Measurements from ENCODE around the gene NOD2. TPM values are rescaled to one million over a fixed set of nuclear protein-coding genes. Genes with fewer than 3 reads are reported as not detected.

The NOD2 gene
- total RNA-seq, 1 experiment from 2014 or later = 0.17 TPM

DNA sequence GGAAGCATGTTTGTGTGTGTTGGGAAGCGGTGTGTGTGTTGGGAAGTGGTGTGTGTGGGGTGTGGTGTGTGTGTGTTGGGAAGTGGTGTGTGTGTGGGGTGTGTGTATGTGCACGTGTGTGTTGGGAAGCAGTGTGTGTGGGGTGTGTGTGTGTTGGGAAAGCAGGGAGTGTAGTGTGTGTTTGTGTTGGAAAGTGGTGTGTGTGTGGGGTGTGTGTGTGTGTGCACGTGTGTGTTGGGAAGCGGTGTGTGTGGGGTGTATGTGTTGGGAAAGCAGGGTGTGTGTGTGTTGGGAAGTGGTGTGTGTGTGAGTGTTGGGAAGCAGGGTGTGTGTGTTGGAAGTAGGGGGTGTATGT lies 785 bp upstream of the NOD2 start:
- Histone ChIP-seq H2BK20ac (ENCODE audit: low read depth, low read length, poor library complexity, severe bottlenecking) (no peak overlapping the region), H3K56ac (ENCODE audit: insufficient read length, low read depth, low read length) (no peak overlapping the region), H3K79me2 (ENCODE audit: insufficient read depth, low read length) (no peaks in the 10 kb centered on the region), H2AK5ac (ENCODE audit: insufficient read length, low read length) (no peak overlapping the region), H3K27me3 (ENCODE audit: insufficient read depth, low read length) (peaks cover 8% of the 10 kb centered on the region; the same call in 1 of the 2 replicates), H3K23me2 (ENCODE audit: insufficient read length, low read depth, low read length, poor library complexity, severe bottlenecking) (peaks cover 6% of the 10 kb centered on the region), H3K4me1 (ENCODE audit: insufficient read depth, low read length) (no peaks in the 10 kb centered on the region), H4K20me1 (ENCODE audit: control insufficient read depth, insufficient read depth, insufficient read length) (no peaks in the 10 kb centered on the region), H3T11ph (ENCODE audit: low read length) (no peak overlapping the region), H3K18ac (ENCODE audit: insufficient read length, low read depth, low read length) (no peak overlapping the region), H4K91ac (ENCODE audit: insufficient read length, low read depth, low read length) (no peak overlapping the region), H4K8ac (replicated peaks; ENCODE audit: insufficient read length, low read depth, low read length) (peak overlapping the region; percentile 12), H2BK15ac (ENCODE audit: low read depth, low read length) (no peak overlapping the region), H2BK120ac (ENCODE audit: low read depth, low read length, poor library complexity, severe bottlenecking) (no peak overlapping the region), H3K14ac (ENCODE audit: insufficient read depth, low read length) (no peak overlapping the region), H3K23ac (ENCODE audit: insufficient read length, low read depth, low read length) (no peak overlapping the region), H4K5ac (ENCODE audit: insufficient read length, low read depth, low read length) (no peak overlapping the region), H3K79me1 (ENCODE audit: insufficient read depth, low read depth, low read length, poor library complexity, severe bottlenecking) (no peaks in the 10 kb centered on the region), H3K9me3 (ENCODE audit: control insufficient read depth, low read depth, low read length) (no peaks in the 10 kb centered on the region), H3K4ac (ENCODE audit: low read depth, low read length) (no peak overlapping the region), H2BK12ac (ENCODE audit: insufficient read length, low read depth, low read length) (no peak overlapping the region), H2AFZ (ENCODE audit: low read length) (no peak overlapping the region), H3K9ac (ENCODE audit: extremely low read depth, insufficient read length, low read length) (no peak overlapping the region), H3K4me2 (ENCODE audit: insufficient read depth, insufficient read length, low read length) (peak overlapping the region; percentile 40), H2BK5ac (ENCODE audit: insufficient read length, low read length) (no peak overlapping the region), H3K27ac (ENCODE audit: insufficient read length, low read depth, low read length) (no peak overlapping the region)
- no peak for DNase-seq
- Mint-ChIP-seq H3K4me1 (peaks cover 9 to 11% of the 10 kb centered on the region in 2 experiments), H3K27me3 (ENCODE audit: low read depth) (peaks cover 50% of the 10 kb centered on the region), H3K27ac (no peak overlapping the region), H3K9me3 (no peaks in the 10 kb centered on the region; a peak in 2 of 5 replicates), H3K36me3 (ENCODE audit: insufficient read depth in 1 of 3, low read depth in 3 of 3) (no peaks in the 10 kb centered on the region), H3K4me3 (peak overlapping the region; percentile 52 to 81)
- TF ChIP-seq, protein P1, sequence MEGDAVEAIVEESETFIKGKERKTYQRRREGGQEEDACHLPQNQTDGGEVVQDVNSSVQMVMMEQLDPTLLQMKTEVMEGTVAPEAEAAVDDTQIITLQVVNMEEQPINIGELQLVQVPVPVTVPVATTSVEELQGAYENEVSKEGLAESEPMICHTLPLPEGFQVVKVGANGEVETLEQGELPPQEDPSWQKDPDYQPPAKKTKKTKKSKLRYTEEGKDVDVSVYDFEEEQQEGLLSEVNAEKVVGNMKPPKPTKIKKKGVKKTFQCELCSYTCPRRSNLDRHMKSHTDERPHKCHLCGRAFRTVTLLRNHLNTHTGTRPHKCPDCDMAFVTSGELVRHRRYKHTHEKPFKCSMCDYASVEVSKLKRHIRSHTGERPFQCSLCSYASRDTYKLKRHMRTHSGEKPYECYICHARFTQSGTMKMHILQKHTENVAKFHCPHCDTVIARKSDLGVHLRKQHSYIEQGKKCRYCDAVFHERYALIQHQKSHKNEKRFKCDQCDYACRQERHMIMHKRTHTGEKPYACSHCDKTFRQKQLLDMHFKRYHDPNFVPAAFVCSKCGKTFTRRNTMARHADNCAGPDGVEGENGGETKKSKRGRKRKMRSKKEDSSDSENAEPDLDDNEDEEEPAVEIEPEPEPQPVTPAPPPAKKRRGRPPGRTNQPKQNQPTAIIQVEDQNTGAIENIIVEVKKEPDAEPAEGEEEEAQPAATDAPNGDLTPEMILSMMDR (conservative IDR thresholded peaks at IDR 0.05) = no peak
- 100% methylated on average over 4 of the region's 4 CpGs for WGBS (ENCODE audit: extremely low coverage, insufficient read length, low lambda C conversion rate)

All from H9 (cell line).